ENCODE data around the gene EHBP1. TPM values are rescaled to one million over a fixed set of nuclear protein-coding genes. Genes with fewer than 3 reads are reported as not detected.

The EHBP1 gene
- total and polyA plus RNA-seq, 7 experiments from 2014 or later = 12.3 to 31.5 (median 27.7) TPM

- intact Hi-C loops (cut with micrococcal nuclease) = no loop called here
- ChIA-PET POLR2A (no interaction called here), CTCF (no interaction called here)
- Histone ChIP-seq H3K9me3 (ENCODE audit: control insufficient read depth in 2 of 3, low read length in 3 of 3) (no peaks in the 10 kb centered on the region), H3K4me3 (ENCODE audit: low read length) (no peak overlapping the region), H3K27me3 (ENCODE audit: control insufficient read depth in 2 of 2, insufficient read depth in 2 of 2, low read length in 2 of 2) (no peaks in the 10 kb centered on the region), H3K36me3 (ENCODE audit: control insufficient read depth in 2 of 3, insufficient read depth in 3 of 3, low read length in 3 of 3) (no peaks in the 10 kb centered on the region), H3K4me1 (ENCODE audit: control insufficient read depth in 2 of 2, insufficient read depth in 2 of 2, low read length in 2 of 2) (no peaks in the 10 kb centered on the region), H3K27ac (ENCODE audit: low read depth, low read length) (no peak overlapping the region)
- Mint-ChIP-seq H3K36me3 (peaks cover 2 to 55% (median 43%) of the 10 kb centered on the region in 5 donors), H3K4me1 (no peaks in the 10 kb centered on the region), H3K27ac (no peak overlapping the region), H3K9me3 (peaks cover 0 to 7% (median 0%) of the 10 kb centered on the region in 11 donors), H3K4me3 (no peak overlapping the region), H3K27me3 (no peaks in the 10 kb centered on the region)
- DNase-seq (no peak), ATAC-seq (no peak)
Measured at GRCh38 chr2:62854600-62855514, 149.3 kb downstream of the EHBP1 start.

DNA sequence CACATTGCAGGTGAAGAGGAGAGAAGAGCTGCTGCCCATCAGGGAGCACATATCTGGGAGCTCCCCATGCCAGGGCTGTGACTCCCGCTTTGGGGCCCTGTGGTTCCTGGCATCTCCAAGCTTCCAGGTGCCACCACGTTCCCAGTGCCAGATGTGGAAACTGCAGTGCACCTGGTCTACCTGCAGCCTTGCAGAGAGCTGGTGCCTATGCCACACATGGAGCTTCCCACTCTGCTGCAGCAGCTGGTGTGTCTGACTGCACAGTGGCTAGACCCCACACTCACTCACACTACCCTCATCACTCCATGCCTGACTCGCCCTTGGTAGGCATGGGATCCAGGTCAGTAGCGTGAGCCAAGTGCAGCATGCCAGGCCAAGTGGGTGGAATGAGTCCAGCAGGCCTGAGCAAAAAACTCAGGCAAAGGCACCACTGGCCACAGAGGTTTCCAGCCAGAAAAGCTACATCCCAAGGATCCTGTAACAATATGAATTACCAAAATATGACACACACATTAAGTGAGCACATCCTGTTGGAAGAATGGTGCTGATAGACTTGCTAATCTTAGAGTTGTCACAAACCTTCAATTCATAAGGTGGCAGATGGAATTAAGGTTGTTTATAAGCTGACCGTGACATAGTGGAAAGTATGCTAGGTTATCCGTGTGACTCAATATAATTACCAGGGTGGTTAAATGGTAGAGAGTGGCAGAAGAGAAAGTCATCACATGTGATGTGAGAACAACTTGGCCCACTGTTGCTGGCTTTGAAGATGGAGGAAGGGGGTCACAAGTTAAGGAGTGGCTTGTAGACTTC, 150.9 kb downstream of the EHBP1 start:
- Mint-ChIP-seq H3K36me3 (peaks cover 2 to 45% (median 33%) of the 10 kb centered on the region in 5 donors), H3K4me1 (no peaks in the 10 kb centered on the region), H3K4me3 (no peak overlapping the region), H3K27me3 (no peaks in the 10 kb centered on the region), H3K27ac (no peak overlapping the region), H3K9me3 (peaks cover 0 to 7% (median 0%) of the 10 kb centered on the region in 11 donors)
- no peak overlapping the region for H3K27ac ChIP-seq (ENCODE audit: low read depth, low read length)
- intact Hi-C loops (cut with micrococcal nuclease) = no loop called here
- no peaks in the 10 kb centered on the region for H3K36me3 ChIP-seq (ENCODE audit: control insufficient read depth in 2 of 3, insufficient read depth in 3 of 3, low read length in 3 of 3)
- no peak for ATAC-seq
- ChIA-PET POLR2A (no interaction called here), CTCF (no interaction called here)
- no peak for DNase-seq
- H3K27me3 ChIP-seq (ENCODE audit: control insufficient read depth in 2 of 2, insufficient read depth in 2 of 2, low read length in 2 of 2) = no peaks in the 10 kb centered on the region
- H3K4me3 ChIP-seq (ENCODE audit: low read length) = no peak overlapping the region
- no peaks in the 10 kb centered on the region for H3K4me1 ChIP-seq (ENCODE audit: control insufficient read depth in 2 of 2, insufficient read depth in 2 of 2, low read length in 2 of 2)
- H3K9me3 ChIP-seq (ENCODE audit: control insufficient read depth in 2 of 3, low read length in 3 of 3) = no peaks in the 10 kb centered on the region

- ATAC-seq (no peak), DNase-seq (no peak)
- intact Hi-C loops (cut with micrococcal nuclease) = no loop called here
- CTCF ChIA-PET = no interaction called here
- Histone ChIP-seq H3K4me3 (ENCODE audit: low read length) (no peak overlapping the region), H3K36me3 (ENCODE audit: control insufficient read depth in 2 of 3, insufficient read depth in 3 of 3, low read length in 3 of 3) (no peaks in the 10 kb centered on the region), H3K27ac (ENCODE audit: low read depth, low read length) (no peak overlapping the region), H3K27me3 (ENCODE audit: control insufficient read depth in 2 of 2, insufficient read depth in 2 of 2, low read length in 2 of 2) (no peaks in the 10 kb centered on the region), H3K9me3 (ENCODE audit: control insufficient read depth in 2 of 3, low read length in 3 of 3) (no peaks in the 10 kb centered on the region), H3K4me1 (ENCODE audit: control insufficient read depth in 2 of 2, insufficient read depth in 2 of 2, low read length in 2 of 2) (no peaks in the 10 kb centered on the region)
- Mint-ChIP-seq H3K27ac (no peak overlapping the region), H3K4me3 (no peak overlapping the region), H3K4me1 (peaks cover 0 to 2% (median 0%) of the 10 kb centered on the region in 7 donors), H3K36me3 (peaks cover 3 to 50% (median 38%) of the 10 kb centered on the region in 5 donors), H3K27me3 (no peaks in the 10 kb centered on the region), H3K9me3 (peaks cover 0 to 7% (median 0%) of the 10 kb centered on the region in 11 donors)
- POLR2A ChIA-PET = no interaction called here
Measured at GRCh38 chr2:62857139-62857931, 151.8 kb downstream of the EHBP1 start.

DNA sequence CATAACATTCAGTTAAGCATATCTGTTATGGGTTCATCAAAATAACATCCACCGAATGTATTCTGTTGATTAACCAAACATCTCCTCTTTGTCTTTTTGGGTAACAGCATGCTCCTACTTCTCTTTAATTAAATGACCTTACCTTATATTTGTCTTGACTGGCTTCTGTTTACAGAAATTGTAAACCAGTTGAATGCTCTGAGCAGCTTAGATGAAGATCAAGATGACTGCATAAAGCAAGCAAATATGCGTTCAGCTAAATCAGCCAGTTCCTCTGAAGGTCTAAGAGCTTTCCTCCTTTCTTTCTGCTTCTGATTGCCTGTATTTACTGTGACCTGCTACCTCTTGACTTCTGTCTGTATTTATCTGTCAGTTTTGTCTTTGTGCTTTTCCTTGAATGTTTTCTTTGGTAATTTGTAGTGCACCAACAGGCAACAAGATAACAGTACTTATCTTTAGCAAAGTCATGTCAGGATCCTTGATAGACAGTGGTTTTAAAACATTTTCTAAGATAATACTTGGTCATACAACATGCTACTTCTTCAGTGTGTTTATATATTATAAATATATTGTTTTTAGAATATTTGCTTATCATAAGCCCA, 152.8 kb downstream of the EHBP1 start:
- Histone ChIP-seq H3K4me3 (ENCODE audit: low read length) (no peak overlapping the region), H3K27ac (ENCODE audit: low read depth, low read length) (no peak overlapping the region), H3K36me3 (ENCODE audit: control insufficient read depth in 2 of 3, insufficient read depth in 3 of 3, low read length in 3 of 3) (no peaks in the 10 kb centered on the region), H3K27me3 (ENCODE audit: control insufficient read depth in 2 of 2, insufficient read depth in 2 of 2, low read length in 2 of 2) (no peaks in the 10 kb centered on the region), H3K4me1 (ENCODE audit: control insufficient read depth in 2 of 2, insufficient read depth in 2 of 2, low read length in 2 of 2) (no peaks in the 10 kb centered on the region), H3K9me3 (ENCODE audit: control insufficient read depth in 2 of 3, low read length in 3 of 3) (no peaks in the 10 kb centered on the region)
- CTCF ChIA-PET = no interaction called here
- no peaks in the 10 kb centered on the region for H3K27me3 Mint-ChIP-seq
- H3K27ac Mint-ChIP-seq = no peak overlapping the region
- POLR2A ChIA-PET = no interaction called here
- H3K36me3 Mint-ChIP-seq = peaks cover 2 to 42% (median 31%) of the 10 kb centered on the region in 5 donors
- peaks cover 0 to 6% (median 0%) of the 10 kb centered on the region in 11 donors for H3K9me3 Mint-ChIP-seq
- DNase-seq (no peak), ATAC-seq (no peak)
- peaks cover 0 to 2% (median 0%) of the 10 kb centered on the region in 7 donors for H3K4me1 Mint-ChIP-seq
- H3K4me3 Mint-ChIP-seq = no peak overlapping the region
- intact Hi-C loops (cut with micrococcal nuclease) = no loop called here

- POLR2A ChIA-PET = no interaction called here
- no peak for ATAC-seq
- no peak for DNase-seq
- no peak overlapping the region for H3K4me3 Mint-ChIP-seq
- no peak overlapping the region for H3K27ac Mint-ChIP-seq
- H3K4me1 ChIP-seq (ENCODE audit: control insufficient read depth in 2 of 2, insufficient read depth in 2 of 2, low read length in 2 of 2) = no peaks in the 10 kb centered on the region
- H3K27ac ChIP-seq (ENCODE audit: low read depth, low read length) = no peak overlapping the region
- H3K9me3 Mint-ChIP-seq = peaks cover 5 to 29% (median 22%) of the 10 kb centered on the region in 11 donors
- peaks cover 28 to 87% (median 75%) of the 10 kb centered on the region in 5 donors for H3K36me3 Mint-ChIP-seq
- CTCF ChIA-PET = no interaction called here
- no peaks in the 10 kb centered on the region for H3K27me3 ChIP-seq (ENCODE audit: control insufficient read depth in 2 of 2, insufficient read depth in 2 of 2, low read length in 2 of 2)
- no peak overlapping the region for H3K4me3 ChIP-seq (ENCODE audit: low read length)
- intact Hi-C loops (cut with micrococcal nuclease) = no loop called here
- no peaks in the 10 kb centered on the region for H3K27me3 Mint-ChIP-seq
- peaks cover 0 to 6% (median 0%) of the 10 kb centered on the region in 3 experiments for H3K9me3 ChIP-seq (ENCODE audit: control insufficient read depth in 2 of 3, low read length in 3 of 3)
- peaks cover 0 to 31% (median 6%) of the 10 kb centered on the region in 3 experiments for H3K36me3 ChIP-seq (ENCODE audit: control insufficient read depth in 2 of 3, insufficient read depth in 3 of 3, low read length in 3 of 3)
- H3K4me1 Mint-ChIP-seq = peaks cover 0 to 3% (median 0%) of the 10 kb centered on the region in 7 donors
Measured at GRCh38 chr2:62868947-62869346, 163.4 kb downstream of the EHBP1 start.

DNA sequence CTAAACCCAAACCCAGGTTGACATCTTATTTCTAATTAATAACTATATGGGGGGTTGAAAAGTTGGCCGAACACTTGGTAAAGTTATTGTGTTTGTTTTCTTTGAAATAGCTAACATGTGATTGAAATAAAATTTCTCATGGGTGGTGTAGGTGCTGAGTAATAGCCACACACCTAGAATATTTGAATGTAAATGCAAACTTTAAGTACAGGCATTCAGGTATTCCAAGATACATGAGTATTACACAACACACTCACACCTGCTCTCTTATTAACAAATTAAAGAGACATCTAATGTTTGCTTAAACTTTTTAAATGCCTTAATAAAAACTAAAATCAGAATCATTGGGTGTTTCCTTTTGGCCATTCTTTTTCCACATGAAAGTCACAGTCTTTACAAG, 165.5 kb downstream of the EHBP1 start:
- POLR2A ChIA-PET = no interaction called here
- no peak overlapping the region for H3K4me3 ChIP-seq (ENCODE audit: low read length)
- H3K27ac Mint-ChIP-seq = no peak overlapping the region
- H3K27me3 ChIP-seq (ENCODE audit: control insufficient read depth in 2 of 2, insufficient read depth in 2 of 2, low read length in 2 of 2) = no peaks in the 10 kb centered on the region
- H3K9me3 ChIP-seq (ENCODE audit: control insufficient read depth in 2 of 3, low read length in 3 of 3) = peaks cover 0 to 6% (median 0%) of the 10 kb centered on the region in 3 experiments
- peaks cover 34 to 86% (median 75%) of the 10 kb centered on the region in 5 donors for H3K36me3 Mint-ChIP-seq
- CTCF ChIA-PET = interaction anchor here (0.6 kb wide), 1 partner anchor 164 kb away, joined by 3 read pairs; no protein-coding TSS in a partner anchor
- H3K36me3 ChIP-seq (ENCODE audit: control insufficient read depth in 2 of 3, insufficient read depth in 3 of 3, low read length in 3 of 3) = peaks cover 0 to 30% (median 0%) of the 10 kb centered on the region in 3 experiments
- DNase-seq = no peak
- H3K4me3 Mint-ChIP-seq = no peak overlapping the region
- peaks cover 0 to 3% (median 0%) of the 10 kb centered on the region in 7 donors for H3K4me1 Mint-ChIP-seq
- H3K27me3 Mint-ChIP-seq = no peaks in the 10 kb centered on the region
- no peaks in the 10 kb centered on the region for H3K4me1 ChIP-seq (ENCODE audit: control insufficient read depth in 2 of 2, insufficient read depth in 2 of 2, low read length in 2 of 2)
- no peak overlapping the region for H3K27ac ChIP-seq (ENCODE audit: low read depth, low read length)
- intact Hi-C loops (cut with micrococcal nuclease) = no loop called here
- H3K9me3 Mint-ChIP-seq = peaks cover 7 to 46% (median 30%) of the 10 kb centered on the region in 11 donors
- no peak for ATAC-seq

Data from naive thymus-derived CD4-positive, alpha-beta T cell (primary cell).